GM21529 (cell line): Measurements from ENCODE around the gene BFAR.
"Not testable (repeated sequence)": the region's sequence is repeated elsewhere in the genome, so short reads cannot be mapped to it uniquely, and the experiment has no call there.

Experiments used
- ATAC-seq: cut with Tn5 transposase; IDR thresholded peaks from one replicate; pipeline ENCODE4 v1.9.1; 2021; ENCODE audit not compliant: unreplicated experiment

BFAR gene

DNA sequence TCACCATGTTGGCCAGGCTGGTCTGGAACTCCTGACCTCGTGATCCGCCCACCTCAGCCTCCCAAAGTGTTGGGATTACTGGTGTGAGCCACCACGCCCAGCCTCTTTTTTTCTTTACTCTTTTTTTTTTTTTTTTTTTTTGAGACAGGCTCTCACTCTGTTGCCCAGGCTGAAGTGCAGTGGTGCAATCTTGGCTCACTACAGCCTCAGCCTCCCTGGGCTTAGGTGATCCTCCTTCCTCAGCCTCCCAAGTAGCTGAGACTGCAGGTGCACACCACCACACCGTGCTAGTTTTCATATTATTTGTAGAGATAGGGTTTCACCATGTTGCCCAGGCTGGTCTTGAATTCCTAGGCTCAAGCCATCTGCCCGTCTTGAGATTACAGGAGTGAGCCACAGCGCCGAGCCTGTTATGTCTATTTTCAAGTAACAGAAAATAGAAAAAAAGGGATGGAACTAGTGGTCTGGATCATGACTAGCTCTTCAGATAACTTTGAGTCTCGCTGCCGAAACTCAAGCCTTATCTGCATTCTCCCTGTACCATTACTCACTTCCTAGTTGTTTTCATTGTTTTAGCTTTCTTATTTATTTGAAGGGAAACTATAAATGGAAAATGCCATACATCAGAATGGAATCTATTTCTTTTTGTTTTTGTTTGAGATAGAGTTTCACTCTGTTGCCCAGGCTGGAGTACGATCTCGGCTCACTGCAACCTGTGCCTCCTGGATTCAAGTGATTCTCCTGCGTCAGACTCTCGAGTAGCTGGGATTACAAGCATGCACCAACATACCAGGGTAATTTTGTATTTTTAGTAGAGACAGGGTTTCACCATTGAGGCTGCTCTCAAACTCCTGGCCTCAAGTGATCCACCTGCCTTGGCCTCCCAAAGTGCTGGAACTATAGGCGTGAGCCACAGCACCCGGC is 53.4 kb downstream of the BFAR start:
- not testable (repeated sequence) for ATAC-seq

DNA sequence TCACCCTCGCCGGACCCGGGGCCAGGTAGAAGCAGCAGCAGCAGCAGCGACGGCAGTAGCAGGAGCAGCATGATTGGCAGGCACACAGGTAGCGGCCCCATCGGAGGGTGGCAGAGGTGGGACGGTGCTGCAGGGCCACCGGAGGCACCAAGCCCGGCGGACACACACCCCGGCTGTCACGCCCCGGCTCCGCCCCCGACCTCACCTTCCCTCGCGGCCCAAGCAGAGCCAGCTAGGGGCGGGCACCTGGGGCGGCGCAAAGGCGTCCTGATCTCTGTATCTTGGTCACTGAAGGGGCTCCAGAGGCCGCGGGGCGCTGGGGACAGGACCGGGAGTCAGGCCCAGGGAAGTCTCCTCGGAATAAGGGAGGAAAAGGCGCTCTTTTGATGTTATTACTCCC is 61.4 kb downstream of the BFAR start, which contains the start of gene PLA2G10:
Gene PLA2G10 (minus strand): TSS at position 180 of the 400 bp plus-strand sequence. CDS start 79 bp downstream, at position 101.
- ATAC-seq: not testable (repeated sequence)

DNA sequence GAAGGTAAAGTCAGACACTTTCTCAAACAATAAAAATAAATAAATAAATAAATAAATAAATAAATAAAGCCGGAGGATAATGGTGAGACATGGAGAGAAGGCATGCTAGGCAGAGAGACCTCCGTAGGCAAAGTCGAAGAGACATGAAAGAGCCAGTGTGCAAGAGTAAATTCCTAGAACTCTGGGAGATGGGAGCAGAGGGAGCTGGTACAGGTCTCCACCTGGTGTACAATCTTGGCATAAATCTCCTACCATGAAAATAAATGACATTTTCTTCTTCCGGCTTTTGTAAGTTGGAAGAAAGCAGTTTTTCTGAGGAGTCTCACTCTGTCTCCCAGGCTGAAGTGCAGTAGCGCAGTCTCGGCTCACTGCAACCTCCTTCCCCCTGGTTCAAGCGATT is 69.1 kb downstream of the BFAR start:
- not testable (repeated sequence) for ATAC-seq

DNA sequence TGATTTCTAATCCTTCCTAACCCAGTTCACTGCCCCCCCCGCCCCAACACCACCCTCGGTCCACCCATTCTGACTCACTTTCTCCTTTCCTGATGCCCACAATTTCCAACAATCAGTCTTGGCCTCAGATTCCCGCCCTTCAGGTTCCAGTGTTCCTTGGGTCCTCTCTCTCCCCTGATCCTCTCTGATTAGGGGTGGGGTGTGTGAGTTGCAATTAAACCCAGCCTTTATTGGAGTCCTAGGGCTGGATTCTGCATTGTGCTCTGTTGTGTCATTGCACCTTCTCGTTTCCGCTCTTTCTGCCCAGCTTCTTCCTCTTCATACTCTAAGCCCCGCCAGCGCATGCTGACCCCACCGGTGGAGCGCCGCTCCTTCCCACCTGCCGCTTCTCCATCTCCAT is 69.9 kb downstream of the BFAR start:
- ATAC-seq: not testable (repeated sequence)

DNA sequence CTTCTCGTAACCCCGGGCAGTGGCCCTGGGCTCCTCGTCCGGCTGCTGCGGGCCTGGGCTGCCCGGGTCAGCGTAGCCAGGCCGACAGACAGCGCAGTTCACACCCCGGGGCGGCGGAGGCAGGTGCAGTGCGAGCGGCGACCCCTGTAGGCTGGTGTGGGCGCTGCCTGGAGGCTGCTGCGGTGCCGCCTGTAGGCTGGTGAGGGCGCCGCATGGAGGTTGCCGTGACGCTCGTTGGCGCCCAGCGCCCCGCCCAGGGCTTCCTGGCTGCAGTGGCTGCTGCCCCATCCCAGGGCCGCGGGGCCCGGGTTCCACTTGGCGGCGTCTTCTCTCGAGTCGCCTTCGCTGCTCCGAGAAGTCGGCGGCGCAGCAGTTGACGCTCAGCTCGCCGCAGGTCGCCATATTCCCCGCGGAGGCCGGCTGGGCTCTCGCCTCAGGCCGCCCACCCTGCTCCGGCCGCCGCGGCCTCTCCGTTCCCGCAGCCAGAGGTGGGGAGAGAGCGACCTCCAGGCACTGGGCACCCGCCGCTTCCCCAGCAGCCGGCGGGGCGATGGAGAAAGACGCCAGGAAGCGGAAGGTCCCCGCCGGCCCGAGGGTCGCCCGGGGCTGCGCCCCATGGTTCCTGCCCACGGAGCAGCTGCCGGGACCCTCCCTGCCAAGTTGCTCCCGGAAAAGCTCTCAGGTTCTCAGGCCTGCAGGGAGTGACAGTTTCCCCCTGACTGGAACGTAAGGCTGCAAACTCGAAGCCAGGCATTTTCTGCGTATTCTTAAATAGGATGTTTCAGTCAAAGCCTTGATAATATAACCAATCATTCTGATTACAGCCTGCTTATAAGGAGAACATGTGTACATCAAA is 70.6 kb downstream of the BFAR start, which contains the start of gene NPIPA3:
Gene NPIPA3 (plus strand): TSS at position 256 of the 856 bp plus-strand sequence. CDS start 5,533 bp downstream, outside the sequence.
- ATAC-seq: peak; percentile 98
